ENCODE data around the gene TPRX2.

The TPRX2 gene

DNA sequence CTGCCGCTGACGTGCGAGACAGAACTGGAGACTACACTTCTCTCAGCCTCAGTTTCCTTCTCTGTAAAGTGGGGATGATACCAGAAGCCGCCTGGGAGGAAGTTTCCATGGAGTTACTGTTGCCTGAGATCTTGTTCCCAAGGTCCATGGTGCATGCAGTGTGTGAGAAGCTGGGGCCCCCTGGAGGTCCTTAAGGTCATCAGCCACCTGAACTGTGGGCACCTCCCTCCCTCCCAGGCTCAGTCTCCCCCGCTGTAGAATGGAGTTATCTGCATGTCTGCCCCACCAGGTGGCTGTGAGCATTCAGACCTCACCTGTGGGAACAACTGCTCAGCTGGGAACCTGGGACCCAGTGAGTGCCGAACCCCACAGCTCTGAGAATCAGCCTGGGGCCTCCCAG is 34.6 kb upstream of the TPRX2 start:
- in situ Hi-C loops (cut with MboI; ENCODE audit: low pct_unique_long_range_greater_than_20kb, low sequenced_read_pairs, unreplicated experiment), result no loop called here
- TF ChIP-seq, protein P1, sequence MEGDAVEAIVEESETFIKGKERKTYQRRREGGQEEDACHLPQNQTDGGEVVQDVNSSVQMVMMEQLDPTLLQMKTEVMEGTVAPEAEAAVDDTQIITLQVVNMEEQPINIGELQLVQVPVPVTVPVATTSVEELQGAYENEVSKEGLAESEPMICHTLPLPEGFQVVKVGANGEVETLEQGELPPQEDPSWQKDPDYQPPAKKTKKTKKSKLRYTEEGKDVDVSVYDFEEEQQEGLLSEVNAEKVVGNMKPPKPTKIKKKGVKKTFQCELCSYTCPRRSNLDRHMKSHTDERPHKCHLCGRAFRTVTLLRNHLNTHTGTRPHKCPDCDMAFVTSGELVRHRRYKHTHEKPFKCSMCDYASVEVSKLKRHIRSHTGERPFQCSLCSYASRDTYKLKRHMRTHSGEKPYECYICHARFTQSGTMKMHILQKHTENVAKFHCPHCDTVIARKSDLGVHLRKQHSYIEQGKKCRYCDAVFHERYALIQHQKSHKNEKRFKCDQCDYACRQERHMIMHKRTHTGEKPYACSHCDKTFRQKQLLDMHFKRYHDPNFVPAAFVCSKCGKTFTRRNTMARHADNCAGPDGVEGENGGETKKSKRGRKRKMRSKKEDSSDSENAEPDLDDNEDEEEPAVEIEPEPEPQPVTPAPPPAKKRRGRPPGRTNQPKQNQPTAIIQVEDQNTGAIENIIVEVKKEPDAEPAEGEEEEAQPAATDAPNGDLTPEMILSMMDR (IDR thresholded peaks at IDR 0.05; ENCODE audit: extremely low read depth, insufficient read depth, missing control alignments), result no peak
- no peak for DNase-seq (ENCODE audit: low spot score)

DNA sequence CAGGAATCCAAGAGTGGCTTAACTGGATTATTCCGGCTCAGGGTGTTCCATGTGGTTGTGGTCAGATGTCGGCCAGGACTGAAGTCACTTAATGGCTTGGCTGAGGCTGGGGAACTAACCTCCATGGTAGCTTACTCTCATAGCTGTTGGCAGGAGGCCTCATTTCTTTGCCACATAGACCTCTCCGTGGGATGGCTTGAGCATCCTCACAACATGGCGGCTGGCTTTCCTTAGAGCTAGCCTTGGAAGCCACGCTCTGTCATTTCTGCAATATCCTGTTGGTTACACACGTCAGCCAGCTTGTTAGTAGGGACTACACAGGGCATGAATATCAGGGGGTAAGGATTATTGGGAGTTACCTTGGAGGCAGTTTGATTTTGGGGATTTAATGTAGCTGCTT is 32.2 kb upstream of the TPRX2 start:
- DNase-seq (ENCODE audit: low spot score), result no peak
- TF ChIP-seq, protein P1 (IDR thresholded peaks at IDR 0.05; ENCODE audit: extremely low read depth, insufficient read depth, missing control alignments), result no peak
- in situ Hi-C loops (cut with MboI; ENCODE audit: low pct_unique_long_range_greater_than_20kb, low sequenced_read_pairs, unreplicated experiment), result no loop called here

DNA sequence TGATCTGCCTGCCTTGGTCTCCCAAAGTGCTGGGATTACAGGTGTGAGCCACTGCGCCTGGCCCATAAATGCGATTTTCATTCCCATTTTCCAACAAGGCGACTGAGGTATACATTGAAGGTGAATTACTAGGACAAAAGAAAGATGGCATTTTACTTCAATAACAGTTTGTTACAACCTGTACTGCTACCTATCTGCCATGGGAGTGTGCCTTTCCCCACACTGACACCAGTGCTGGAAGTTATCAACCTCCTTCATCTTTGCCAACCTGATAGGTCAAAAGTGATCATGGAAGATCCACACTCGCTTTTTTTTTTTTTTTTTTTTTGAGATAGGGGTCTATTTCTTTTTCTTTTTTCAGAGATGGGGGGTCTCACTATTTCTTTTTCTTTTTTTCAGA is 26.3 kb upstream of the TPRX2 start:
- in situ Hi-C loops (cut with MboI; ENCODE audit: low pct_unique_long_range_greater_than_20kb, low sequenced_read_pairs, unreplicated experiment), result no loop called here
- TF ChIP-seq, protein P1 (IDR thresholded peaks at IDR 0.05; ENCODE audit: extremely low read depth, insufficient read depth, missing control alignments), result no peak
- DNase-seq (ENCODE audit: low spot score), result no peak

DNA sequence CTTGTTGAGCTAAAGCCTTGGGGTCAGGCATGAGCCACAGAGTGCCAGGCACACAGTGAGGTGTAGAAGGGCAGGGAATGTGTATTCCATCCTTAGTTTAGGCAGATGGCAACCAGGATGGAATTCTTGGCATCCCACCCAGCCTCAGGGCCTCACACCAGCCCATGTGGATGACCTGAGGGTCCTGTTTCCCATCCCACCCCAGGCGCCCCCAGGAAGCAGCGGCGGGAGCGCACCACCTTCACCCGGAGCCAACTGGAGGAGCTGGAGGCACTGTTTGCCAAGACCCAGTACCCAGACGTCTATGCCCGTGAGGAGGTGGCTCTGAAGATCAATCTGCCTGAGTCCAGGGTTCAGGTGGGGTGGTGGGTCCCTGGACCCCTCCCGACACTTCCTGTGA is 23.0 kb upstream of the TPRX2 start:
- in situ Hi-C loops (cut with MboI; ENCODE audit: low pct_unique_long_range_greater_than_20kb, low sequenced_read_pairs, unreplicated experiment), result no loop called here
- DNase-seq (ENCODE audit: low spot score), result no peak
- TF ChIP-seq, protein P1 (IDR thresholded peaks at IDR 0.05; ENCODE audit: extremely low read depth, insufficient read depth, missing control alignments), result no peak

DNA sequence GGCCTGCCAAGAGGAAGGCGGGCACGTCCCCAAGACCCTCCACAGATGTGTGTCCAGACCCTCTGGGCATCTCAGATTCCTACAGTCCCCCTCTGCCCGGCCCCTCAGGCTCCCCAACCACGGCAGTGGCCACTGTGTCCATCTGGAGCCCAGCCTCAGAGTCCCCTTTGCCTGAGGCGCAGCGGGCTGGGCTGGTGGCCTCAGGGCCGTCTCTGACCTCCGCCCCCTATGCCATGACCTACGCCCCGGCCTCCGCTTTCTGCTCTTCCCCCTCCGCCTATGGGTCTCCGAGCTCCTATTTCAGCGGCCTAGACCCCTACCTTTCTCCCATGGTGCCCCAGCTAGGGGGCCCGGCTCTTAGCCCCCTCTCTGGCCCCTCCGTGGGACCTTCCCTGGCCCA is 19.6 kb upstream of the TPRX2 start:
- in situ Hi-C loops (cut with MboI; ENCODE audit: low pct_unique_long_range_greater_than_20kb, low sequenced_read_pairs, unreplicated experiment), result no loop called here
- TF ChIP-seq, protein P1 (IDR thresholded peaks at IDR 0.05; ENCODE audit: extremely low read depth, insufficient read depth, missing control alignments), result no peak
- no peak for DNase-seq (ENCODE audit: low spot score)

DNA sequence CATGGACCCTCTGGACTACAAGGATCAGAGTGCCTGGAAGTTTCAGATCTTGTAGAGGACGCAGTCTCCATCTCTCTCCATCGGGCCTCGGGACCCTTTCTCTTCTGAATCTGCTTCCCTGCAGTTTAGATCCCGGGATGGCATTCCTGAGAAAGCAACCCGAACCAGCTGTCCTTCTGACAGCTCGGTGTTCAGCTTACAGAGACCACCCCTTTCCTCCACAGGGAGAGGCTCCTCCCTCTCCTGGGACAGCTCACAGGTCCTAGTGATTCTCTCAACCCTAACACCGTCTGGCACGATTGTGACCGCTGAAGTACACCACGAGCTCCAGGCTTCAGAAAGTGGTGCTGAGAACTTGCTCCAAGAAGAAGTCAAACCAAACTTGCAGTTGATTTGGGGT is 19.1 kb upstream of the TPRX2 start:
- no peak for DNase-seq (ENCODE audit: low spot score)
- in situ Hi-C loops (cut with MboI; ENCODE audit: low pct_unique_long_range_greater_than_20kb, low sequenced_read_pairs, unreplicated experiment), result no loop called here
- TF ChIP-seq, protein P1 (IDR thresholded peaks at IDR 0.05; ENCODE audit: extremely low read depth, insufficient read depth, missing control alignments), result no peak

DNA sequence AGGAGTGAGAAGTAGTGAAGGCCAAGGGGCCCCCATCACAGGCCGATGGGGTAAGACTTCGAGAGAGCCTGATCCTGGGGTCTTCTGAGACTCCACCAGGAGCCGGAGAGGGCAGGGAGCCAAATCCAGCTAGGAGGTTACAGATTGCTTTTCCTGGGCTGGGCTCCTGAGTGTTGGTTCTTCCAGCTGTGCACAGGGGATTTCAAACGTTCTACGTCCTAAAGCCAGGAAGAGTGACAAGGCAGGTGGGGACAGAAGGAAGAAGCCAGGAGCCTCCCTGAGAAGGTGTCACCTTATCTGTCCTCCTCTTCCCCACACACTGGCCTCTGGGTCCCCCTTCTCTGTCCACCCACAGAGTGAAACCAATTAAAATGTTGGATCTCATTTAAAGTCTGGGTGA is 16.1 kb upstream of the TPRX2 start:
- in situ Hi-C loops (cut with MboI; ENCODE audit: low pct_unique_long_range_greater_than_20kb, low sequenced_read_pairs, unreplicated experiment), result no loop called here
- TF ChIP-seq, protein P1 (IDR thresholded peaks at IDR 0.05; ENCODE audit: extremely low read depth, insufficient read depth, missing control alignments), result no peak
- no peak for DNase-seq (ENCODE audit: low spot score)
